ENCODE data around the gene SETD9.

Gene SETD9

DNA sequence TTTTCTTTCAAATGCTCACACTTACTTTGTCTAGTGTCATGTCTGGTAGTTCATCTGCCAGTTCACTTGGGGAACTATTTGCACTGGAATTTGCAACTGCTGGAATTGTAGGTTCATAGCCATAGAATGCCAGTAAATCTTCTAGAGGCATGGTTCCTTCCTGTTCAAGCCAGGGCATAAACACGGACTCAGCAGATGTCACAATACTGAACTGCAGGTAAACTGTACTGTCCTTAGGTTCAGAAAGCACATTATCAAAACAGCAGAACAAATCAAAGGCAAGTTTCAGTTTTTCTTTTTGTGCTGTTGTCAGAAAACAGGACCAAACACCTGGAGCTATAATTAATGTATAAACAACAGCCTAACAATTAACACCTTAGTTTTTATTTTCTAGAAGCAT lies 29.5 kb downstream of the SETD9 start:
- no peak for DNase-seq

- peak; percentile 70 for DNase-seq
Observed at GRCh38 chr5:56941981-56942380, 32.6 kb downstream of the SETD9 start.

GRCh38 chr5:56947052-56947451 lies 37.7 kb downstream of the SETD9 start:
- no peak for DNase-seq

- peak; percentile 71 for DNase-seq
Observed at GRCh38 chr5:56950626-56951125, 41.3 kb downstream of the SETD9 start.

GRCh38 chr5:56951126-56951945 lies 41.9 kb downstream of the SETD9 start:
- DNase-seq = peak; percentile 11

DNA sequence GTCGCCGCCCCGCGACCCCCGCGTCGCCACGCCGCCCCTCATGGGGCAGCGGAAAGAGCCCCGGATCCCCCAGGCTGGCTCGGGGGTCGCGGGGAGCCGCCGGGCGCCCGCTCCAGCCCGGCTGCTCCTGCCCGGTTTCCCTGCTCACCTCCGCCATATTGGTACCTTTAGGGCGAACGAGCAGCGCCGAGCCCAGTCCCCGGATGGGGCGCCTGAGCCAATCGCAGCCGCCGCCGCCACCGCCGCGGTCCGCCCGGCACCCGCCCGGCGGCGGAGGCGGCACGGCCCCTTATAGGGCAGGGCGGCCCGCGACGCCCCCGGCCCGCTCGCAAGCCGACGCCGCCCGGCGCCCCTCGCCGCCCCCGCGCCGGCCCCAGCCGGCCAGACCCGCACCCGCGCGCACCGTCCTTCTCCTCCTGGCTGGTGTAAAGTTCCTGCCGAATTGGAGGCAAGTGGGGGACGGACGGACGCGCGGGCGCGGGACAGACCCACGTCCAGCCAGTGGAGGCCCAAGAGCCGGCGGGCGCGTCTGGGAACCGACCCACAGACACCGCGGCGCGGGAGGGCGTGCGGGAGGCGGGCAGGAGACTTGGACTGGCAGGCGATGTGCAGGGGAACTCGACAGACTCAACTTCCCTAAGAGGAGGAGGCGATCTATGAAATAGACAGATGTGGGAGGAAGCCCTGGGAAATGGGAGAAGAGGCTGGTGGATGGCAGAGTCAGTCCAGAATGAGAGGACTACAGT lies 42.7 kb downstream of the SETD9 start, which contains the start of gene MIER3:
Gene MIER3 (minus strand): TSS at position 178 of the 746 bp plus-strand sequence. CDS start 21 bp downstream, at position 157.
- DNase-seq = peak; percentile 77

DNA sequence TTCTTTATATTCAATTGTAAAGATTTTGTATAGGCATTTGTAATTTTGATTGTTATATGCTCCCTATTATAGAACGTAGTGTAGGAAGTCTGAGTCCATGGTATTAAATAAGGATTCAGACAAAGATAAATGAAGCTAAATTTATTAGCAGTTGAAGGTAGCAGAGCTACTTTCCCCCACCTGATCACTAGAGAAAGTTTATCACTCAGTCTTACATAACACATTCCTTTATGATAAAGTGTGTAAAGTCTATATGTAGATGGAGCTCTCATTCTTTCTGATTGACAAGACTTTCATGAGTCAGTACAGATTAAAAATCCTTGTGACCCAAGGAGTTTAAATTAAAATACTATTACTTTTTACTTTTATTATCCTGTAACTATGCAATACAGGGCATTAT lies 44.9 kb downstream of the SETD9 start:
- no peak for DNase-seq

DNA sequence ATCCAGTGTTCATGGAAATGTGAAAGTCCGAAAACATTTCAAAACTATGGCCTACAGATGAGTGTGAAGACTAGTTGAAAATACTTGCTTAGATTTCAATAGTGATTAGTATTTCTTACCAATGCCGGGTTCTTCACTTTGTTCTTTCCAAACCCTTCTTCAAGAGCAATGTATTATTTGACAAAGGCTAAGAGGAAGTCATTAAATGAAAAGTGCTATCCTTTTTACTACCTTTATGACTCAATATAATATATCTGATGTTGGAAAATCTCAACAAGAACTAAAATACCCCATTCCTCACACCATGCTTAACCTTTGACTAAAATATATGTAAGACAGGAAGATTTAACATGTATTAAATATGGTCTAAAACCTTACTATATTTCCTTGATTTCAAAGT lies 49.2 kb downstream of the SETD9 start:
- no peak for DNase-seq

GRCh38 chr5:56959326-56959725 lies 49.9 kb downstream of the SETD9 start:
- no peak for DNase-seq

DNA sequence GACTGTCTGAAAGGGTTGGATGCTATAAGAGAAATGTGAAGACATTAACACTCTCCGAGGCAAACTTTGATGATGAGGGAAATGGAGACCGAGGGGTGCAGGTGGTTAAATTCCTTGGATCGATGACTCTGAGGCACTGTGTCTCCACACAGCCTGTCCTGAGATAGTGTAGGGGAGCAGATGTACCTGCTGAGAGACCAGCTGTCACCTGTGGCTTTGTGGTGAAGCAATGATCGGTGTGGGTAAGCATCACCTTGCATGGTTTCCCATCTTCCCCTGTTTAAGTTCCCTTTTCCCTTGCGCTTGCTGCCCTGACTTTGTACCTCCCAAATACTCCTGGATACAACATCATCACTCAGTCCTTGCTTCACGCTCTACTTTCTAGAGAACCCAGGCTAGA lies 52.4 kb downstream of the SETD9 start:
- DNase-seq = no peak

DNA sequence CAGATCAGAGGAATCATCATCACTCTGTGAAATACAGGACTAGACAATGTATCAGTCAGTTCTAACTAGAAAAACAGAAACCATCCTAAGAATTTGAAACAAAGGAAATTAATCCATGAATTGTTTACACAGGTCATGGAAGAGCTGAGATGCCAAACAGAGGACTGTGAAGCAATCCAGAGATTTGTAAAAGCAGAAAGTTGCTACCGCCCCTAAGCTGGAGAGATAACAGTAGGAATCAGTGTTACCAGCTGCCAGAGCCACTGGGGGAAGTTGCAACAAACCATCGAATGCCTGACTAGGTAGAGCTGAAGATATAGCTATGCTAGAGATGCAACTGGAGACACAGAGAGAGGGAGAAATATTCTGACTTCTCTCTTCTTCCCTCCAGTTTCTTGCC lies 52.9 kb downstream of the SETD9 start:
- no peak for DNase-seq

DNA sequence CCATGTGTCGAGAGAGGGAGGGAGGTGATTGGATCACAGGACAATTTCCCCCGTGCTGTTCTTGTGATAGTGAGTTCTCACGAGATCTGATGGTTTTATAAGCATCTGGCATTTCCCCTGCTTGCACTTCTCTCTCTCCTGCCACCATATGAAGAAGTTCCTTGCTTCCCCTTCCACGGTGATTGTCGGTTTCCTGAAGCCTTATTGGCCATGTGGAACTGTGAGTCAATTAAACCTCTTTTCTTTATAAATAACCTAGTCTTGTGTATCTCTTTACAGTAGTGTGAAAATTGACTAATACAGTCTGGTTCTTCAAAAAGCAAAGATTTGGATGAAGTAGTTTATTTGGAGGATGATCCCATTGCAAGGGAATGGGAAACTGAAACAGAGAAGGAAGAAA lies 53.9 kb downstream of the SETD9 start:
- no peak for DNase-seq

GRCh38 chr5:56964173-56964572 lies 54.8 kb downstream of the SETD9 start:
- no peak for DNase-seq

Data from fibroblast of skin of right quadriceps (primary cell).